G401 (cell line): ENCODE data around the gene DISC1. TPM values are rescaled to one million over a fixed set of nuclear protein-coding genes. Genes with fewer than 3 reads are reported as not detected.

Source experiments
- DNase-seq: peaks from one replicate; pipeline ENCODE4 v3.0.0-alpha.2; 2015; ENCODE audit warnings: low spot score
- in situ Hi-C: cut with HindIII; loops from 2 replicates; pipeline ENCODE4 v1.10.0; 2016; ENCODE audit warnings: low sequenced_read_pairs, mixed read lengths
- total RNA-seq: library from RNA; depleted of rRNA; stranded (reverse); fragments of >200 nt; shearing (Covaris generic); gene quantifications from 2 replicates; pipeline ENCODE4 v1.2.3, GENCODE V29; 2014

The DISC1 gene
- total RNA-seq, 1 experiment from 2014 or later, result 6.1 TPM

DNA sequence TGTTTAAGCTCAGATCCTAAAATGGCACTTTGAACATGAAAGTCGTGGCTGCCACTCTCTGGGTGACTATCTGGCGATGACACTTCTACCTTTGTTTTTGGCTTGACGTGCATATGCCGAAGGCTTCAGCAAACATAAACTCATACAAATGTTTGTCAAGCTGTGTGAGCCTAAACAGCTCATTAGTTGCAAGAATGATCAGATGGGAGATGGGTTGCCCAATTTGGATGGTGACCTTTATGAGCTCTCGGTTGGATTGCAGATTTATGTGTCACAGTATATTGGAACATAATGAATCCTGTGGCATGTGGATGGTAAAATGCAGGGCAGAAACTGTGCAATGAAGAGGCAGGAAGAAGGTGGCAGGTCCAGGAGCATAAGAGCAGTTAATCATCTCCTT is 229.3 kb downstream of the DISC1 start:
- in situ Hi-C loops, result no loop called here
- no peak for DNase-seq

GRCh38 chr1:231856426-231856825 is 229.8 kb downstream of the DISC1 start:
- in situ Hi-C loops, result no loop called here
- DNase-seq, result no peak

- in situ Hi-C loops, result no loop called here
- no peak for DNase-seq
Measured at GRCh38 chr1:231856894-231857293, 230.3 kb downstream of the DISC1 start.

DNA sequence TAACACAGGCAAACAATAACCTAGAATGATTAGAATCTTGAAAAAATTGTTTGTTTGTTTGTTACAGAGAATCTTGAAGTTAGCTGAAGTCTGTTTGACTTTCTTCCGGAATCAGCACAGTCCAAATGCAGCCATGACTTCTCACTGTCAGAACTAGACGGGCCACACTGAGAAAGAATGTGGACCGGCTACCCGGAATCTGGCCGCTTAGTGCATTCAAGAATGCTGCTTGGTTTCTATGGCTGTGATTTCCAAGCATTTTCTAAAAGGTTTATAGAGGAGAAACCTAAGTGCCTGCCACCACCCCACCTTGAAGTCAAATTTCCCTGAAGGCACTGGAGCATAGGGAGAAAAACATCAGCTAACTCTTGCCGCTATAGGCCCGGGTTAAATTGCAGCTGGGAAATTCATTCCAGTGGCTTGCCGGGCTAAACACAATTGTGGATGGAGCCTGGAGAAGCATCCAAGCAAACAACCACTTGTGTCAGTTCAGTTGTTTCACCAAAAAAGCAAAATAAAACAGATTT is 231.1 kb downstream of the DISC1 start:
- in situ Hi-C loops, result no loop called here
- DNase-seq, result no peak

DNA sequence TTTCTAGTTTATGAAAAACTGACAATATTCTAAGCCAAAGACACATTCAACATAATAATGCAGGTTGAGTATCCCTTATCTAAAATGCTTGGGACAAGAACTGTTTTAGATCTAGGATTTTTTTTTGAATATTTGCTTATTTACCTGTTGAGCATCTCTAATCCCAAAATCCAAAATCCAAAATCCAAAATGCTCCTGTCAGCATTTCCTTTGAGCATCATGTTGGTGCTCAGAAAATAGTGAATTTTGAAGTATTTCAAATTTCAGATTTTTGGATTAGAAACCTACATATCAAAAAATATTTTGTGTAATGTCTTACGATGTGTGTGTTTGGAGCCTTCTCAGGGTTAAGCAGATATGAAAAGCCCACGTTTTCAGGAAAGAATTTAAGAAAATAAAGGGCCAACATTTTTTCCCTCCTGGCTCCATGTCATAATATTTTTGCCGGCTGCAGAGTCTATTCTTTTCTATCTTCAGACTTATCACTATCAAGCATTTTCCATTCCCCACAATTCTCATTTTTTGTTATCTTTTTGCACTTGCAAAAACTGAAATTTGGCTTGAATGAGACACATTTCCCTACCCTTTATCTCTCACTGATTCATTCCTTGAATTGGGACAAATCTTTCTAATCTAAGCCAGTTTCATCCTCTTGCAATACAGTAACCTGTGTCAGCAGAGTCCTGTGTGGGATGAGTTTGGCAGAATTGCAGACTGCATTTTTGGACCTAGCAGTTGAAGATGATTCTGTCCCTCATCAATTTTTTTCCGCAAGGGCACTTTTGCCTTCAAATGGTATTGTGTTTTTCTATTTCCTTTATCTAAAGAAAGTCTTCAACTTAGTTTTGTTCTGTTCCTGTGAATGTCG is 233.9 kb downstream of the DISC1 start:
- in situ Hi-C loops, result no loop called here
- DNase-seq, result no peak

DNA sequence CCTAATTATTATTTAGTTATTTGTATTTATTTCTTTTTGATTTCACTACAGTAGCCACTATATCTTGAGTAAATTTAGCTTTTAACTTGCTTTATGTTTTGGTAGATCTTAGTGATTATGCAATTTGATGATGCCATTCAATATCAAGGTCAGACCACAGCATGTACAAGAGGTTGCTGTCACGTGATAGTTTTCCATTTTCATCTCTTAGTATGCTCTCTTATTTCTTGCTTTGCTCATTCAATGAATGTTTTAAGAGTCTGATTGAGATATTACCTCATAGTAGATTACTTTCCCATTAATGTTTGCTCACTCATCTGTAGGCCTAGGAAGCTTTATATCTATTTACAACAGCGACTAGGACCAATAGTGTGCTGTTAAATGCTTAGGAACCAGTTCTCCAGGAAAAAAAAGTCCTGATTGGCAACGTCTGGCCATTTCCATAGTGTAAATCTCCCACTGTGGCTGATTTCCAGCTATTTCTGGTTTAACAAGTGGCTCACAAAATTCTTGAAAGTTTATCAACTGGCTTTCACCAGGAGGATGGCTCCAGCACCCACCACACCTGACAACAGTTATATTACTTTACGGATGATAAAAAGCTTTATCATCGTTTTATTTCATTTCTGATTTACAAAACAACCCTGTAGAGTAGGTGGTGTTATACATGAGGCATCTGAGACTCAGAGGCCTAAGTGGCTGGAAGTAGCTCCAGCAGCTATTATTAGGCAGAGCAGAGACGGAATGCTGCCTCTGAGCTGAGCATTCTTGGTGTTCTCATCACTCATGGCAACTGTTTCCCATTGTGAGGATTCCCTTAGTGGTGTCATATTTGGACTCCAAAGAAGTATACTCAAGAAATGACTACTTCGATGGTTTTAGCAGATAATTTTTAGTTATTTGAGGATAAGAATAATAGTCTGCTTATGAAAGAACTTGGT is 235.2 kb downstream of the DISC1 start:
- DNase-seq, result no peak
- in situ Hi-C loops, result no loop called here

DNA sequence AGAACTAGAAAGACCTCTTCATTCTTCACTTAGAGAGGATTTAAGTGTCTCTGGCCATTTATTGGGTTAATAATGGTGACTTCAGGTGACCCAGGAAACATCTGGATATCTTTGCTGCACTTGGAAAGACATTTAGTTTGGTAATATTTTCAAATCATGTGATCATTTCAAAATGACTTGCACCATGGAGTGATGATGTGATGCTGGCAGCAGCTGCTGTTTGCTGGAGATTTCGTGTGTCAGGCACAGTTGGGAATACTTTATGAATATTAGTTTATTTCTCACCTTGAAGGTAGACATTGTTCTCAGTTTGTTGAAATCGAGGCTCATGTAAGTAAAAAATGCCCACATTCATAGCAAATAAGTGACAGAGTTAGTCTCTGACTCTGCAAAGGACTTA is 236.0 kb downstream of the DISC1 start:
- DNase-seq, result no peak
- in situ Hi-C loops, result no loop called here

GRCh38 chr1:231865331-231865730 is 238.7 kb downstream of the DISC1 start:
- DNase-seq, result no peak
- in situ Hi-C loops, result no loop called here

- in situ Hi-C loops, result no loop called here
- peak; percentile 62 for DNase-seq
Measured at GRCh38 chr1:231866392-231867331, 240.1 kb downstream of the DISC1 start.

GRCh38 chr1:231867607-231868006 is 241.0 kb downstream of the DISC1 start:
- DNase-seq, result no peak
- in situ Hi-C loops, result no loop called here

DNA sequence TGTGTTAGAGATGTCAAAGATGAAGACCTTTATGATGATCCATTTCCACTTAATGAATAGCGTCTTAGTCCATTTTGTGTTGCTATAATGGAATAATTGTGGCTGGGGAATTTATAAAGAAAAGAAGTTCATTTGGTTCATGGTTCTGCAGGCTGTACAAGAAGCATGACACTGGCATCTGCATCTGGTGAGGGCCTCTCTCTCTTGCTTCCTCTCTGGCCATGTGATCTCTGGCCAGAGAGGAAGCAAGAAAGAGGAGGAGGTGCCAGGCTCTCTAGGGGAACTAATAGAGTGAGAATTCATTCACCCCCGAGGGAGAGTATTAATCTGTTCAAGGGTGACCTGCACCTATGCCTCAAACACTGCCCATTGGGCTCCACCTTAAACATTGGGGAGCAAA is 242.8 kb downstream of the DISC1 start:
- in situ Hi-C loops, result no loop called here
- no peak for DNase-seq

DNA sequence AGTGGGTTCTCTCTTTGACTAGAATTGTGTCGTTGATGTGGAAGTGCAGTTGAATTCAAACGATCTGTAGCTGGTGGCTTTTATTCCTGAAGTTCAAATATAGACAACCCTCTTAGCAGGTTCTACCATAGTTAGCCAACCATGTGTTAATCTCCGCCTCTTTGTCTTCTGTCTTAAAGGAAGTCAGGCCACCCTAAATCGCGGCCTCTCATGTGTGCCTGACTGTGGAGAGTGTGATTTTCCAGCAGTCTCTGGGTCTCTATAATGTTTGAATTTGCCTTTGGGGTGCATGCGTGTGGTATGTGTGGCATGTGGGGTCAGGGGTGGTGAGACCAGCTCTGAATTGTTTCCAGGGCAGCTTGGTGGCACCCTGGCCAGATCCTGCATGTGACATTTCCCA is 244.9 kb downstream of the DISC1 start:
- DNase-seq, result no peak

GRCh38 chr1:231871878-231872277 is 245.3 kb downstream of the DISC1 start:
- in situ Hi-C loops, result no loop called here
- no peak for DNase-seq

More for the DNA sequence above, 244.9 kb downstream of the DISC1 start:
- in situ Hi-C loops, result no loop called here

GRCh38 chr1:231872461-231872910 is 245.9 kb downstream of the DISC1 start:
- no peak for DNase-seq
- in situ Hi-C loops, result no loop called here

DNA sequence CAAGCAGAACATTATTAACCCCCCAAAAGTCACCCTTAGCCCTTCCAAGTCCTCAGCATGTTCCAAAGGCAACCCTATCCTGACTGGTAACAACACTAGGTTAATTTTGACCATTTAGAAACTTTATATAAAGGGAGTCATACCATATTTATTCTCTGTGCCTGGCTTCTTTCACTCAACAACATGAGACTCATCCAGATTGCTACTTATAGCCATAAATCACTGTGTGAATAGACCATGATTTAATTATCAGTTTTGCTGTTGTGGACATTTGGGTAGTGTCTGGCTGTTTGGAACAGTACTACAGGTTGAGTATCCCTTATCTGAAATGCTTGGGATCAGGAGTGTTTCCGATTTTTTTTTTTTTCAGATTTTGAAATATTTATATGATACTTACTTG is 252.1 kb downstream of the DISC1 start:
- in situ Hi-C loops, result no loop called here
- no peak for DNase-seq

DNA sequence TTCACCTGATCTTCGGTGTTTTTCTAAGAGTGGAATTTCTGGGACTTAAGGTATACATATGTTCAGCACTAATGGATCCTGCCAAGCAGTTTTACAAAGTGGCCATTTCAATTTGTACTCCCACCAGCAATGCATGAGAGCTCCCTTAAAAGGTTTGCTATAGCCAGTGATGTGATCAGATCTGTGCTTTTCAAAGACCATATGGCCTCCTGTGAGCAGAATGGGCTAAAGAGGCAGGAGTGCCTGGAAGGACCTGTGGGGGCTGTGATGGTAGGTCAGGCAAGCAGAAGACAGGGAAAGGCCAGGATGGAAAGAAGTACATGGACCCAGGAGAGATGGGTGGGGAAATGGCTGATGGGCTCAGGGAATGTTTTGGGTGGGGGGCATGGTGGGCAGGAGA is 252.7 kb downstream of the DISC1 start:
- no peak for DNase-seq

DNA sequence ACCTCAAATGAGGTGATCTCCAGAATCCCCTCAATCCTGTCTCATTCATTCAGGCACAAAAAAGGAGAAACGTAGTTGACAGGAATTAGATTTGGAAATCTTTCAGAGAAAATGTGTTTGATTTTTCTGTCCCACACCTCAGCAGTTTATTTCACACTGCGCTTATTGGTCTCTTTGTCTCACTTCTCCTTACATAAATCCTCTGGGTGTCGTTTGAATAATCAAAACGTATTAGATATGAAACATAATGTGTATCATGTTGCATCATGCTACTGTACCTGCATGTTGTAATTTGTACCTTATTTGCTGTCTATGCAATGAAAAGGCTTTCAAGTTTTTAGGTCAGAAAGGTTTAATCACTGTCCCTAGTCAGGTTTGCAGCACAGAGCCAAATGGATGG is 255.7 kb downstream of the DISC1 start:
- DNase-seq, result no peak
- in situ Hi-C loops, result no loop called here

More for the DNA sequence above, 252.7 kb downstream of the DISC1 start:
- in situ Hi-C loops, result no loop called here

GRCh38 chr1:231882790-231883189 is 256.2 kb downstream of the DISC1 start:
- no peak for DNase-seq
- in situ Hi-C loops, result no loop called here

- DNase-seq, result no peak
- in situ Hi-C loops, result no loop called here
Measured at GRCh38 chr1:231883382-231883781, 256.8 kb downstream of the DISC1 start.
